WTC11 (cell line): ENCODE results near the gene GABRG3. TPM values are rescaled to one million over a fixed set of nuclear protein-coding genes. Genes with fewer than 3 reads are reported as not detected.

ENCODE experiments used
- ATAC-seq: fragments of 200-7000 bp; cut with Tn5 transposase; 2 replicates; pipeline ENCODE4 v1.10.0; 2021; ENCODE audit warnings: mild to moderate bottlenecking, moderate library complexity
- CTCF ChIA-PET: fragments of 300-600 bp; sonication (Branson Sonifier 250); formaldehyde crosslinking; loops from one replicate; lab custom pipeline; 2021; ENCODE audit warnings: antibody characterized with exemption; lab: Charles Lee
- POLR2A ChIA-PET: fragments of 350-600 bp; sonication (Branson Sonifier 250); formaldehyde crosslinking; loops from one replicate; lab custom pipeline; 2021; ENCODE audit warnings: antibody characterized with exemption; lab: Charles Lee
- DNase-seq: peaks from one replicate; pipeline ENCODE4 v3.0.0; 2021; ENCODE audit warnings: low spot score
- H3K27ac Mint-ChIP-seq: 2 replicates; pipeline ENCODE4 v1.8.0; 2021; ENCODE audit warnings: mixed read lengths
- H3K27me3 Mint-ChIP-seq: 2 replicates; pipeline ENCODE4 v1.8.0; 2021; ENCODE audit warnings: low read depth, mild to moderate bottlenecking, moderate library complexity, mixed read lengths
- H3K36me3 Mint-ChIP-seq: 2 replicates; pipeline ENCODE4 v1.8.0; 2021; ENCODE audit warnings: mixed read lengths
- H3K4me1 Mint-ChIP-seq: 2 replicates; pipeline ENCODE4 v1.8.0; 2022; ENCODE audit warnings: mixed read lengths
- H3K4me3 Mint-ChIP-seq: 2 replicates; pipeline ENCODE4 v1.8.0; 2021; ENCODE audit warnings: mild to moderate bottlenecking, moderate library complexity, mixed read lengths
- H3K9me3 Mint-ChIP-seq: 2 replicates; pipeline ENCODE4 v1.8.0; 2021; ENCODE audit warnings: mixed read lengths
- CDX4 ChIP-seq: fragments of 250-450 bp; sonication (Bioruptor Pico); IDR thresholded peaks from 2 replicates; pipeline ENCODE4 v1.9.0; 2021; ENCODE audit warnings: moderate library complexity, mild to moderate bottlenecking, inconsistent platforms, borderline replicate concordance
- CREB1 ChIP-seq: sonication (generic); formaldehyde crosslinking; IDR thresholded peaks from 2 replicates; pipeline ENCODE4 v1.8.0; 2023; ENCODE audit warnings: mild to moderate bottlenecking, missing genetic modification reagents
- FOXP4 ChIP-seq: sonication (generic); formaldehyde crosslinking; IDR thresholded peaks from 2 replicates; pipeline ENCODE4 v1.8.0; 2022; ENCODE audit warnings: mild to moderate bottlenecking, missing genetic modification reagents
- GABPB1 ChIP-seq: sonication (generic); formaldehyde crosslinking; IDR thresholded peaks from 2 replicates; pipeline ENCODE4 v1.8.1; 2023; ENCODE audit warnings: mild to moderate bottlenecking, missing genetic modification reagents
- GRHL2 ChIP-seq: fragments of 250-450 bp; sonication (Bioruptor Pico); IDR thresholded peaks from 2 replicates; pipeline ENCODE4 v1.8.0; 2022; ENCODE audit warnings: mild to moderate bottlenecking, moderate library complexity; ENCODE audit not compliant: insufficient replicate concordance, severe bottlenecking
- HMGA2 ChIP-seq: fragments of 250-450 bp; sonication (Bioruptor Pico); IDR thresholded peaks from 2 replicates; pipeline ENCODE4 v1.4.0; 2021; ENCODE audit warnings: mild to moderate bottlenecking, moderate library complexity
- HMGXB4 ChIP-seq: sonication (generic); formaldehyde crosslinking; IDR thresholded peaks from 2 replicates; pipeline ENCODE4 v1.8.1; 2023; ENCODE audit warnings: mild to moderate bottlenecking, moderate library complexity, missing genetic modification reagents
- KAT7 ChIP-seq: sonication (generic); formaldehyde crosslinking; IDR thresholded peaks from 2 replicates; pipeline ENCODE4 v1.8.1; 2023; ENCODE audit warnings: missing genetic modification reagents, mild to moderate bottlenecking, borderline replicate concordance
- MLX ChIP-seq: sonication (generic); formaldehyde crosslinking; IDR thresholded peaks from 2 replicates; pipeline ENCODE4 v1.8.1; 2023; ENCODE audit warnings: mild to moderate bottlenecking, missing genetic modification reagents, moderate library complexity
- NR1H2 ChIP-seq: sonication (generic); formaldehyde crosslinking; IDR thresholded peaks from 2 replicates; pipeline ENCODE4 v1.9.0; 2021; ENCODE audit warnings: mild to moderate bottlenecking, moderate library complexity, missing genetic modification reagents
- TCF7 ChIP-seq: sonication (generic); formaldehyde crosslinking; IDR thresholded peaks from 2 replicates; pipeline ENCODE4 v1.8.0; 2022; ENCODE audit warnings: mild to moderate bottlenecking, low read depth, missing genetic modification reagents, moderate library complexity
- ZNF138 ChIP-seq: sonication (generic); formaldehyde crosslinking; conservative IDR thresholded peaks from 2 replicates; pipeline ENCODE4 v1.8.1; 2022; ENCODE audit warnings: mild to moderate bottlenecking, moderate library complexity, missing genetic modification reagents
- ZNF423 ChIP-seq: fragments of 250-450 bp; sonication (Bioruptor Pico); IDR thresholded peaks from 2 replicates; pipeline ENCODE4 v2.1.2; 2022; ENCODE audit warnings: mild to moderate bottlenecking, moderate library complexity
- ZNF671 ChIP-seq: fragments of 250-450 bp; sonication (Bioruptor Pico); IDR thresholded peaks from 2 replicates; pipeline ENCODE4 v1.8.0; 2021; ENCODE audit warnings: mild to moderate bottlenecking
- total RNA-seq: library from RNA; stranded (reverse); gene quantifications from 3 replicates; pipeline ENCODE4 v1.2.3, GENCODE V29; 2021
- TF ChIP-seq, protein P1 (sequence below): sonication (generic); formaldehyde crosslinking; IDR thresholded peaks from 2 replicates; pipeline ENCODE4 v1.8.1; 2022; ENCODE audit warnings: low read depth, mild to moderate bottlenecking, moderate library complexity, missing genetic modification reagents, borderline replicate concordance
- TF ChIP-seq, protein P2 (sequence below): fragments of 250-450 bp; sonication (Bioruptor Pico); IDR thresholded peaks from 2 replicates; pipeline ENCODE4 v1.9.0; 2021; ENCODE audit warnings: mild to moderate bottlenecking, borderline replicate concordance

Gene GABRG3
- total RNA-seq, 1 experiment from 2014 or later = 0.72 TPM

- POLR2A ChIA-PET = no interaction called here
- Mint-ChIP-seq H3K4me1 (peaks cover 7% of the 10 kb centered on the region), H3K9me3 (no peaks in the 10 kb centered on the region), H3K36me3 (no peaks in the 10 kb centered on the region), H3K27me3 (no peaks in the 10 kb centered on the region), H3K4me3 (no peak overlapping the region), H3K27ac (no peak overlapping the region)
- no peak for DNase-seq
- TF ChIP-seq MLX (CRISPR knock-in tag) = no peak
- no peak for TF ChIP-seq TCF7 (CRISPR knock-in tag)
- TF ChIP-seq, protein P1, sequence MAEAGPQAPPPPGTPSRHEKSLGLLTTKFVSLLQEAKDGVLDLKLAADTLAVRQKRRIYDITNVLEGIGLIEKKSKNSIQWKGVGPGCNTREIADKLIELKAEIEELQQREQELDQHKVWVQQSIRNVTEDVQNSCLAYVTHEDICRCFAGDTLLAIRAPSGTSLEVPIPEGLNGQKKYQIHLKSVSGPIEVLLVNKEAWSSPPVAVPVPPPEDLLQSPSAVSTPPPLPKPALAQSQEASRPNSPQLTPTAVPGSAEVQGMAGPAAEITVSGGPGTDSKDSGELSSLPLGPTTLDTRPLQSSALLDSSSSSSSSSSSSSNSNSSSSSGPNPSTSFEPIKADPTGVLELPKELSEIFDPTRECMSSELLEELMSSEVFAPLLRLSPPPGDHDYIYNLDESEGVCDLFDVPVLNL = no peak
- TF ChIP-seq HMGXB4 = no peak
- TF ChIP-seq ZNF138 (CRISPR knock-in tag) = no peak
- TF ChIP-seq HMGA2 (CRISPR knock-in tag) = no peak
- no peak for TF ChIP-seq GABPB1 (CRISPR knock-in tag)
- TF ChIP-seq CDX4 (CRISPR knock-in tag) = no peak
- TF ChIP-seq KAT7 (CRISPR knock-in tag) = no peak
- no peak for TF ChIP-seq ZNF671 (CRISPR knock-in tag)
- TF ChIP-seq NR1H2 = no peak
- no peak for TF ChIP-seq CREB1 (CRISPR knock-in tag)
- no peak for TF ChIP-seq ZNF423 (CRISPR knock-in tag)
- TF ChIP-seq, protein P2, sequence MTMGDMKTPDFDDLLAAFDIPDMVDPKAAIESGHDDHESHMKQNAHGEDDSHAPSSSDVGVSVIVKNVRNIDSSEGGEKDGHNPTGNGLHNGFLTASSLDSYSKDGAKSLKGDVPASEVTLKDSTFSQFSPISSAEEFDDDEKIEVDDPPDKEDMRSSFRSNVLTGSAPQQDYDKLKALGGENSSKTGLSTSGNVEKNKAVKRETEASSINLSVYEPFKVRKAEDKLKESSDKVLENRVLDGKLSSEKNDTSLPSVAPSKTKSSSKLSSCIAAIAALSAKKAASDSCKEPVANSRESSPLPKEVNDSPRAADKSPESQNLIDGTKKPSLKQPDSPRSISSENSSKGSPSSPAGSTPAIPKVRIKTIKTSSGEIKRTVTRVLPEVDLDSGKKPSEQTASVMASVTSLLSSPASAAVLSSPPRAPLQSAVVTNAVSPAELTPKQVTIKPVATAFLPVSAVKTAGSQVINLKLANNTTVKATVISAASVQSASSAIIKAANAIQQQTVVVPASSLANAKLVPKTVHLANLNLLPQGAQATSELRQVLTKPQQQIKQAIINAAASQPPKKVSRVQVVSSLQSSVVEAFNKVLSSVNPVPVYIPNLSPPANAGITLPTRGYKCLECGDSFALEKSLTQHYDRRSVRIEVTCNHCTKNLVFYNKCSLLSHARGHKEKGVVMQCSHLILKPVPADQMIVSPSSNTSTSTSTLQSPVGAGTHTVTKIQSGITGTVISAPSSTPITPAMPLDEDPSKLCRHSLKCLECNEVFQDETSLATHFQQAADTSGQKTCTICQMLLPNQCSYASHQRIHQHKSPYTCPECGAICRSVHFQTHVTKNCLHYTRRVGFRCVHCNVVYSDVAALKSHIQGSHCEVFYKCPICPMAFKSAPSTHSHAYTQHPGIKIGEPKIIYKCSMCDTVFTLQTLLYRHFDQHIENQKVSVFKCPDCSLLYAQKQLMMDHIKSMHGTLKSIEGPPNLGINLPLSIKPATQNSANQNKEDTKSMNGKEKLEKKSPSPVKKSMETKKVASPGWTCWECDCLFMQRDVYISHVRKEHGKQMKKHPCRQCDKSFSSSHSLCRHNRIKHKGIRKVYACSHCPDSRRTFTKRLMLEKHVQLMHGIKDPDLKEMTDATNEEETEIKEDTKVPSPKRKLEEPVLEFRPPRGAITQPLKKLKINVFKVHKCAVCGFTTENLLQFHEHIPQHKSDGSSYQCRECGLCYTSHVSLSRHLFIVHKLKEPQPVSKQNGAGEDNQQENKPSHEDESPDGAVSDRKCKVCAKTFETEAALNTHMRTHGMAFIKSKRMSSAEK (CRISPR knock-in tag) = no peak
- no peak for TF ChIP-seq FOXP4 (CRISPR knock-in tag)
- no peak for TF ChIP-seq GRHL2 (CRISPR knock-in tag)
- CTCF ChIA-PET = no interaction called here
- ATAC-seq = no peak
Observed at GRCh38 chr15:27570746-27571145, 599.8 kb downstream of the GABRG3 start.
